ENCODE results near the gene RYR3. TPM values are rescaled to one million over a fixed set of nuclear protein-coding genes. Genes with fewer than 3 reads are reported as not detected.

Gene RYR3
- total RNA-seq, 1 donor from 2014 or later: 0.72 TPM

- ATAC-seq: no peak
These were observed 82.8 kb downstream of the RYR3 start for GRCh38 chr15:33393546-33393945.

GRCh38 chr15:33395321-33395720 lies 84.6 kb downstream of the RYR3 start:
- ATAC-seq: no peak

GRCh38 chr15:33395846-33396245 lies 85.1 kb downstream of the RYR3 start:
- no peak for ATAC-seq

GRCh38 chr15:33396475-33396874 lies 85.7 kb downstream of the RYR3 start:
- ATAC-seq: no peak

GRCh38 chr15:33398555-33398954 lies 87.8 kb downstream of the RYR3 start:
- no peak for ATAC-seq

GRCh38 chr15:33400941-33401340 lies 90.2 kb downstream of the RYR3 start:
- ATAC-seq: no peak

GRCh38 chr15:33402600-33402999 lies 91.8 kb downstream of the RYR3 start:
- no peak for ATAC-seq

- ATAC-seq: no peak
These were observed 94.3 kb downstream of the RYR3 start for GRCh38 chr15:33405096-33405495.

GRCh38 chr15:33411596-33412540 lies 101.1 kb downstream of the RYR3 start:
- ATAC-seq: no peak

- no peak for ATAC-seq
These were observed 108.9 kb downstream of the RYR3 start for GRCh38 chr15:33419701-33420100.

GRCh38 chr15:33424025-33424424 lies 113.3 kb downstream of the RYR3 start:
- no peak for ATAC-seq

GRCh38 chr15:33425142-33425541 lies 114.4 kb downstream of the RYR3 start:
- peak; percentile 63 for ATAC-seq

- no peak for ATAC-seq
These were observed 119.8 kb downstream of the RYR3 start for GRCh38 chr15:33430577-33430976.

GRCh38 chr15:33433821-33434220 lies 123.1 kb downstream of the RYR3 start:
- ATAC-seq: no peak

GRCh38 chr15:33438396-33438795 lies 127.6 kb downstream of the RYR3 start:
- no peak for ATAC-seq

GRCh38 chr15:33440900-33441299 lies 130.1 kb downstream of the RYR3 start:
- ATAC-seq: no peak

GRCh38 chr15:33442449-33442848 lies 131.7 kb downstream of the RYR3 start:
- no peak for ATAC-seq

- no peak for ATAC-seq
These were observed 132.9 kb downstream of the RYR3 start for GRCh38 chr15:33443708-33444107.

GRCh38 chr15:33445984-33446383 lies 135.2 kb downstream of the RYR3 start:
- ATAC-seq: no peak

- ATAC-seq: no peak
These were observed 137.4 kb downstream of the RYR3 start for GRCh38 chr15:33448151-33448550.

- ATAC-seq: peak; percentile 84
These were observed 138.3 kb downstream of the RYR3 start for GRCh38 chr15:33448961-33449606.

GRCh38 chr15:33449810-33450209 lies 139.0 kb downstream of the RYR3 start:
- no peak for ATAC-seq

GRCh38 chr15:33451385-33451784 lies 140.6 kb downstream of the RYR3 start:
- ATAC-seq: peak; percentile 81

- no peak for ATAC-seq
These were observed 143.0 kb downstream of the RYR3 start for GRCh38 chr15:33453761-33454160.

Data from esophagus mucosa (tissue), 1 donor.